ENCODE data around the gene BACH1. TPM values are rescaled to one million over a fixed set of nuclear protein-coding genes. Genes with fewer than 3 reads are reported as not detected.
A peak's percentile ranks its signal among the peaks of the same experiment; 100 is the strongest.
"Not testable (repeated sequence)": the region's sequence is repeated elsewhere in the genome, so short reads cannot be mapped to it uniquely, and the experiment has no call there.

The BACH1 gene
- total RNA-seq (2014; rRNA removed; shearing (Covaris generic)), result 25.9 and 29.9 TPM in 2 replicates

- peak; percentile 88 for DNase-seq (ENCODE audit: low read depth)
These were observed at the start of gene BACH1 for GRCh38 chr21:29298348-29299045. Gene BACH1, plus strand, starts transcription at chr21:29298922. Its CDS starts 22,359 bp downstream, at chr21:29321281.

- DNase-seq (ENCODE audit: low read depth), result not testable (repeated sequence)
These were observed 49.4 kb upstream of the BACH1 start for GRCh38 chr21:29249289-29249688.

- DNase-seq (ENCODE audit: low read depth), result no peak
These were observed 48.1 kb upstream of the BACH1 start for GRCh38 chr21:29250636-29251035.

GRCh38 chr21:29253861-29254260, 44.9 kb upstream of the BACH1 start:
- DNase-seq (ENCODE audit: low read depth), result not testable (repeated sequence)

- DNase-seq (ENCODE audit: low read depth), result no peak
These were observed 44.2 kb upstream of the BACH1 start for GRCh38 chr21:29254550-29254949.

- DNase-seq (ENCODE audit: low read depth), result no peak
These were observed 42.4 kb upstream of the BACH1 start for GRCh38 chr21:29256126-29256910.

GRCh38 chr21:29257701-29258100, 41.0 kb upstream of the BACH1 start:
- DNase-seq (ENCODE audit: low read depth), result no peak

- DNase-seq (ENCODE audit: low read depth), result peak; percentile 68
These were observed 39.9 kb upstream of the BACH1 start for GRCh38 chr21:29258626-29259338.

GRCh38 chr21:29260461-29260860, 38.3 kb upstream of the BACH1 start:
- no peak for DNase-seq (ENCODE audit: low read depth)

- peak; percentile 61 for DNase-seq (ENCODE audit: low read depth)
These were observed 36.9 kb upstream of the BACH1 start for GRCh38 chr21:29261555-29262540.

- no peak for DNase-seq (ENCODE audit: low read depth)
These were observed 34.0 kb upstream of the BACH1 start for GRCh38 chr21:29264721-29265120.

GRCh38 chr21:29265690-29266479, 32.8 kb upstream of the BACH1 start:
- peak; percentile 82 for DNase-seq (ENCODE audit: low read depth)

- DNase-seq (ENCODE audit: low read depth), result no peak
These were observed 31.1 kb upstream of the BACH1 start for GRCh38 chr21:29267666-29268065.

- no peak for DNase-seq (ENCODE audit: low read depth)
These were observed 26.8 kb upstream of the BACH1 start for GRCh38 chr21:29271927-29272333.

GRCh38 chr21:29277442-29277841, 21.3 kb upstream of the BACH1 start:
- no peak for DNase-seq (ENCODE audit: low read depth)

- no peak for DNase-seq (ENCODE audit: low read depth)
These were observed 19.2 kb upstream of the BACH1 start for GRCh38 chr21:29279558-29279957.

- not testable (repeated sequence) for DNase-seq (ENCODE audit: low read depth)
These were observed 16.9 kb upstream of the BACH1 start for GRCh38 chr21:29281801-29282200.

- no peak for DNase-seq (ENCODE audit: low read depth)
These were observed 11.3 kb upstream of the BACH1 start for GRCh38 chr21:29287383-29287782.

GRCh38 chr21:29288239-29288638, 10.5 kb upstream of the BACH1 start:
- no peak for DNase-seq (ENCODE audit: low read depth)

GRCh38 chr21:29289317-29289716, 9.4 kb upstream of the BACH1 start:
- no peak for DNase-seq (ENCODE audit: low read depth)
